Parathyroid adenoma (tissue), 2 donors: ENCODE data around the gene ME3.

Source experiments
- H2AFZ ChIP-seq: fragments of 300-600 bp; sonication (generic); one replicate; pipeline ENCODE4 v1.7.0; 2017; ENCODE audit warnings: antibody characterized with exemption, mild to moderate bottlenecking
- H3K27ac ChIP-seq: fragments of 300-600 bp; sonication (generic); one replicate; pipeline ENCODE4 v1.7.0; 2017
- H3K27me3 ChIP-seq: fragments of 300-600 bp; sonication (generic); one replicate; pipeline ENCODE4 v1.7.0; 2017; ENCODE audit warnings: low read length; ENCODE audit not compliant: control insufficient read depth, insufficient read depth
- H3K36me3 ChIP-seq: fragments of 300-600 bp; sonication (generic); one replicate; pipeline ENCODE4 v1.7.0; 2017; ENCODE audit warnings: low read length; ENCODE audit not compliant: control insufficient read depth, insufficient read depth
- H3K4me1 ChIP-seq: fragments of 300-600 bp; sonication (generic); one replicate; pipeline ENCODE4 v1.7.0; 2017; ENCODE audit warnings: control low read depth
- H3K4me2 ChIP-seq: fragments of 300-600 bp; sonication (generic); one replicate; pipeline ENCODE4 v1.7.0; 2017; ENCODE audit warnings: low read length
- H3K4me3 ChIP-seq: fragments of 300-600 bp; sonication (generic); one replicate; pipeline ENCODE4 v1.7.0; 2017; ENCODE audit warnings: low read depth, low read length
- H3K79me2 ChIP-seq: fragments of 300-600 bp; sonication (generic); one replicate; pipeline ENCODE4 v1.7.0; 2017; ENCODE audit warnings: control low read depth
- H3K9ac ChIP-seq: fragments of 300-600 bp; sonication (generic); one replicate; pipeline ENCODE4 v1.7.0; 2017; ENCODE audit warnings: mild to moderate bottlenecking
- H3K9me3 ChIP-seq: fragments of 300-600 bp; sonication (generic); one replicate; pipeline ENCODE4 v1.7.0; 2017; ENCODE audit warnings: low read length; ENCODE audit not compliant: control insufficient read depth
- TF ChIP-seq, protein P1 (sequence below): fragments of 300-600 bp; sonication (generic); IDR thresholded peaks from one replicate; pipeline ENCODE4 v1.7.0; 2017; ENCODE audit warnings: antibody characterized with exemption, mild to moderate bottlenecking
- donor health status: primary hyperparathyroidism.

Gene ME3

DNA sequence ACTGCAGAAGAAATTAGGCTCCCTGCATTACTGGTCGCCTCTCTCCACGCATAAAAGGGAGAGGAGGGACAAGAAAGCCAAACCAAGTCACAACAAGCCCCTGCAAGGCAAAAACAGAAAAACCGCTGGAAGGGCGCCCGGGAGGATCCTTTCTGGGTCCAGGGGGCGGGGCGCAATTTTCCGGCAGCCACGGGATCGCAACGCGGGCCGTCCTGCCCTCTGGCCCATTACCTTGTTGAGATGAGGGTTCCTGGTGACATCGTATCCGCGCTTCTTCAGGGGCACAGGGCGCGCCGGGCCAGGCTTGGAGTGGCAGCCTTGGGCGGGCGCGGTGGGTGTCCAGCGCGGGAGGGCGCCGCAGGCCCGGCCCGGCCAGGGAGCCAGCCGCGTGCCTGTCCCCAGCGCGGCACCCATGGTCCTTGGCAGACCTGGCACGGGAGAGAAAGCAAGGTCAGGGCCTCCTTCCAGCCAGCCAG, 847 bp downstream of the ME3 start:
- Histone ChIP-seq H3K9ac (peak overlapping the region; percentile 1), H3K36me3 (no peaks in the 10 kb centered on the region), H3K4me3 (peak overlapping the region; percentile 65), H3K27me3 (no peaks in the 10 kb centered on the region), H3K27ac (peak overlapping the region; percentile 95), H3K4me2 (peak overlapping the region; percentile 78), H3K79me2 (no peaks in the 10 kb centered on the region), H3K4me1 (peaks cover 37% of the 10 kb centered on the region), H3K9me3 (no peaks in the 10 kb centered on the region), H2AFZ (peak overlapping the region; percentile 76)
- TF ChIP-seq, protein P1, sequence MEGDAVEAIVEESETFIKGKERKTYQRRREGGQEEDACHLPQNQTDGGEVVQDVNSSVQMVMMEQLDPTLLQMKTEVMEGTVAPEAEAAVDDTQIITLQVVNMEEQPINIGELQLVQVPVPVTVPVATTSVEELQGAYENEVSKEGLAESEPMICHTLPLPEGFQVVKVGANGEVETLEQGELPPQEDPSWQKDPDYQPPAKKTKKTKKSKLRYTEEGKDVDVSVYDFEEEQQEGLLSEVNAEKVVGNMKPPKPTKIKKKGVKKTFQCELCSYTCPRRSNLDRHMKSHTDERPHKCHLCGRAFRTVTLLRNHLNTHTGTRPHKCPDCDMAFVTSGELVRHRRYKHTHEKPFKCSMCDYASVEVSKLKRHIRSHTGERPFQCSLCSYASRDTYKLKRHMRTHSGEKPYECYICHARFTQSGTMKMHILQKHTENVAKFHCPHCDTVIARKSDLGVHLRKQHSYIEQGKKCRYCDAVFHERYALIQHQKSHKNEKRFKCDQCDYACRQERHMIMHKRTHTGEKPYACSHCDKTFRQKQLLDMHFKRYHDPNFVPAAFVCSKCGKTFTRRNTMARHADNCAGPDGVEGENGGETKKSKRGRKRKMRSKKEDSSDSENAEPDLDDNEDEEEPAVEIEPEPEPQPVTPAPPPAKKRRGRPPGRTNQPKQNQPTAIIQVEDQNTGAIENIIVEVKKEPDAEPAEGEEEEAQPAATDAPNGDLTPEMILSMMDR = no peak

DNA sequence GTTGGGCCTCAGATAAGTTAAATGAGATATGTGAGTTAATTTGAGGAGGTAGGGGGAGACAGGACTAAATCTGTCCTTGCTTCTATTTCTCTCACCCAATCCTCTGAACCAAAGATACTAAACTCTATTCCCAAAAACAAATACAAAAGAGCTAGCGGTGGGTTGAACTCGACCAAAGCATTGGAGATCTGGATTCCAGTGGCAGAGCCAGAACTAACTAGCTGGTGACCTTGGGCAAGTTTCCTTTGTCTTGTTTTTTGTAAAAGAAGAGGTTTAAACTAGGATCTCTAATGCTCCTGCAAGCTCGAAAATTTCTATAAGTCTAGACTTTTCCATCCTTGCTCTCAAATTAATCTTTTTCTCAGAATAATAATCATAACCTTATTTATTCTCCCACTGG, 1.5 kb downstream of the ME3 start:
- H3K9ac ChIP-seq = peak overlapping the region; percentile 1
- no peaks in the 10 kb centered on the region for H3K79me2 ChIP-seq
- no peaks in the 10 kb centered on the region for H3K36me3 ChIP-seq
- no peaks in the 10 kb centered on the region for H3K27me3 ChIP-seq
- H3K27ac ChIP-seq = peak overlapping the region; percentile 95
- TF ChIP-seq, protein P1 = no peak
- peaks cover 32% of the 10 kb centered on the region for H3K4me1 ChIP-seq
- peak overlapping the region; percentile 78 for H3K4me2 ChIP-seq
- no peaks in the 10 kb centered on the region for H3K9me3 ChIP-seq
- H3K4me3 ChIP-seq = peak overlapping the region; percentile 65
- H2AFZ ChIP-seq = peak overlapping the region; percentile 76

DNA sequence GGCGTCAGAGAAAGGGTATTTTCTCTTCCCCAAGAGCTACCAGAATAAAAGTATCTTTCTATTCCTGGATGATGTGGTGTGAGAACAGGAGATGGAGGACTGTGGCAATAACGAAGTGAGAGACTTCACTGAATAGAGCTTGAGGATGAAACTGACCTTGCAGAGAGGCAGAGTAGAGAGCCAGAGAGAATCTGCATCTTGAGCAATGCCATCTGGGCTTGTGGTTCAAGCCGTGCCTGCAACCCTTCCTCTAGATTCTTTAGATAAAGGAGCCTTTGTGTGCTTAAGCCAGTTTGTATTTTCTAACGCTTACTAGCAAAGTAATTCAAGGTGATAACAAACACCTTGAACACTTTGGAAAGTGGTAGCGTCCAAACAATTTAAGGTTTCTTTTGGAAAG, 2.2 kb downstream of the ME3 start:
- Histone ChIP-seq H3K27me3 (no peaks in the 10 kb centered on the region), H3K9me3 (no peaks in the 10 kb centered on the region), H3K36me3 (no peaks in the 10 kb centered on the region), H3K9ac (no peak overlapping the region), H3K27ac (peak overlapping the region; percentile 95), H3K79me2 (no peaks in the 10 kb centered on the region), H2AFZ (no peak overlapping the region), H3K4me1 (peaks cover 26% of the 10 kb centered on the region), H3K4me3 (no peak overlapping the region), H3K4me2 (no peak overlapping the region)
- TF ChIP-seq, protein P1 = no peak

DNA sequence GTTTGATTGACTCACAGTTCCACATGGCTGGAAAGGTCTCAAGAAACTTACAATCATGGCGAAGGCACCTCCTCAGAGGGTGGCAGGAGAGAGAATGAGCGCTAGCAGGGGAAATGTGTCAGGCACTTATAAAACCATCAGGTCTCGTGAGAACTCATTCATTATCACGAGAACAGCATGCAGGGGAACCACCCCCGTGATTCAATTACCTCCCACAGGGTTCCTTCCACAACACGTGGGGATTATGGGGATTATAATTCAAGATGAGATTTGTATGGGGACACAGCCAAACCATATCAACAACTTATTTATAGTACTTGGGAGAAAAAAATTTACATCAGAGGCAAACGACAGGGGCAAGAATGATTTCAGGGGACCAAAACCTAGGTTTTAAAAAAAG, 3.0 kb downstream of the ME3 start:
- no peak overlapping the region for H2AFZ ChIP-seq
- no peak overlapping the region for H3K9ac ChIP-seq
- no peaks in the 10 kb centered on the region for H3K9me3 ChIP-seq
- no peak overlapping the region for H3K4me2 ChIP-seq
- H3K27me3 ChIP-seq = no peaks in the 10 kb centered on the region
- H3K4me3 ChIP-seq = no peak overlapping the region
- H3K27ac ChIP-seq = peak overlapping the region; percentile 95
- H3K4me1 ChIP-seq = peaks cover 22% of the 10 kb centered on the region
- H3K36me3 ChIP-seq = no peaks in the 10 kb centered on the region
- TF ChIP-seq, protein P1 = no peak
- no peaks in the 10 kb centered on the region for H3K79me2 ChIP-seq

DNA sequence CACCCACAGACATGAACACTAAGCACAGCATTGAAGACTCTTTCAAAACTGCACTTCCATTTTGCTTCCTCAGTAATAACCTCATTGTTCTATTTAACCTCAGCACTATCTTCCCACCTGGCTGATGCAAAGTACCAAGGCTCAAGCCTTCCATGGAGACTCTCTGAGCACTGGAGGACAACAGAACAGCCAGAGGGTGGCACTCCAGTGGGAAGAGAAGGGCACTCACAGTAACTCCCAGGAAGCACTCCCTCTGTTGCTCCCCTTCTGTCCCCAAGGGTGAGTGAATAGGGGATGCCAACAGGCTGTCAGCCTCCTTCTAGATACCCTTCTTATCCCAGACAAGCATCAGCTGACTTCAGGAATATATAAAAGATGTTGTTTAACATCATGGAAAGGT, 3.5 kb downstream of the ME3 start:
- H3K4me2 ChIP-seq = no peak overlapping the region
- H3K27me3 ChIP-seq = no peaks in the 10 kb centered on the region
- H3K36me3 ChIP-seq = no peaks in the 10 kb centered on the region
- H3K79me2 ChIP-seq = no peaks in the 10 kb centered on the region
- no peak overlapping the region for H2AFZ ChIP-seq
- no peaks in the 10 kb centered on the region for H3K9me3 ChIP-seq
- H3K4me3 ChIP-seq = no peak overlapping the region
- H3K9ac ChIP-seq = no peak overlapping the region
- peaks cover 22% of the 10 kb centered on the region for H3K4me1 ChIP-seq
- H3K27ac ChIP-seq = peak overlapping the region; percentile 95
- TF ChIP-seq, protein P1 = no peak
